GM10266 (cell line): ENCODE results near the gene DOCK1.

Experiments used
- DNase-seq: peaks from one replicate; pipeline ENCODE4 v3.0.0; 2012; ENCODE audit errors: extremely low spot score
- TF ChIP-seq, protein P1 (sequence below): IDR thresholded peaks from 2 replicates; pipeline ENCODE4 v1.5.1; 2012; ENCODE audit warnings: mild to moderate bottlenecking, low read depth; ENCODE audit not compliant: control insufficient read depth, insufficient read depth; ENCODE audit errors: missing control alignments

Gene DOCK1

GRCh38 chr10:126944191-126944590 is 39.0 kb downstream of the DOCK1 start:
- DNase-seq: no peak
- TF ChIP-seq, protein P1, sequence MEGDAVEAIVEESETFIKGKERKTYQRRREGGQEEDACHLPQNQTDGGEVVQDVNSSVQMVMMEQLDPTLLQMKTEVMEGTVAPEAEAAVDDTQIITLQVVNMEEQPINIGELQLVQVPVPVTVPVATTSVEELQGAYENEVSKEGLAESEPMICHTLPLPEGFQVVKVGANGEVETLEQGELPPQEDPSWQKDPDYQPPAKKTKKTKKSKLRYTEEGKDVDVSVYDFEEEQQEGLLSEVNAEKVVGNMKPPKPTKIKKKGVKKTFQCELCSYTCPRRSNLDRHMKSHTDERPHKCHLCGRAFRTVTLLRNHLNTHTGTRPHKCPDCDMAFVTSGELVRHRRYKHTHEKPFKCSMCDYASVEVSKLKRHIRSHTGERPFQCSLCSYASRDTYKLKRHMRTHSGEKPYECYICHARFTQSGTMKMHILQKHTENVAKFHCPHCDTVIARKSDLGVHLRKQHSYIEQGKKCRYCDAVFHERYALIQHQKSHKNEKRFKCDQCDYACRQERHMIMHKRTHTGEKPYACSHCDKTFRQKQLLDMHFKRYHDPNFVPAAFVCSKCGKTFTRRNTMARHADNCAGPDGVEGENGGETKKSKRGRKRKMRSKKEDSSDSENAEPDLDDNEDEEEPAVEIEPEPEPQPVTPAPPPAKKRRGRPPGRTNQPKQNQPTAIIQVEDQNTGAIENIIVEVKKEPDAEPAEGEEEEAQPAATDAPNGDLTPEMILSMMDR: no peak

DNA sequence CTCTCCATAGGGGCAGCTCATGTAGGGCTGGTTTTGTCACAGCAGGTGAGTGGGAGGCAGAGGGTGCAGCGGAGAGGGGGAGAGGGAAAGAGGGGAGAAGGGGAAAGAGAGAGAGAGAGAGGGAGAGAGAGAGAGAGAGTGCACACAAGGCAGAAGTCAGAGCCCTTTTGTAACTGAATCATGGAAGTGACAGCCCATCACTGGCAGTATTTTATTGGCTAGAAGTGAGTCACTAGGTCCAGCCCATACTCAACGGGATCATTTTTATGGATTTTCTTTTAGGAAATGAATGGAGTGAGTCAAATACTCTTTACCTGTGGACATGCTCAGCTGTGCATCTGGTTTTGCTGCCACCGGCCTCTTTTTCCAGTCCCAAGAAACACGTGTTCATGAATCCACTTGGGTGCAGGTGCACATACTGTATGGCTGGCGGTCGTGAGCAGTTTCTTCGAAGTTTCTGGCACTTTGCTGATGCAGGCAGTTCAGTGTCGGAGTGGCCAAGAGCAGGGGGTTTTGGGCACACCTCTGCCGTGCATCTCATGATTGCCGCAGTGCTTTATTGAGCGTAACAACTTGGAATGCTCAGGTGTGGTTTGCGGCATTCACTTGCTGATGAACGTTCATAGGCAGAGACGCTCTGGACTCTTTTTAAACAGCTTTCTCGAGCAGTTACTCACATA is 40.3 kb downstream of the DOCK1 start:
- no peak for DNase-seq
- TF ChIP-seq, protein P1: no peak

- DNase-seq: no peak
- TF ChIP-seq, protein P1: no peak
These were observed 41.5 kb downstream of the DOCK1 start for GRCh38 chr10:126946746-126947145.

DNA sequence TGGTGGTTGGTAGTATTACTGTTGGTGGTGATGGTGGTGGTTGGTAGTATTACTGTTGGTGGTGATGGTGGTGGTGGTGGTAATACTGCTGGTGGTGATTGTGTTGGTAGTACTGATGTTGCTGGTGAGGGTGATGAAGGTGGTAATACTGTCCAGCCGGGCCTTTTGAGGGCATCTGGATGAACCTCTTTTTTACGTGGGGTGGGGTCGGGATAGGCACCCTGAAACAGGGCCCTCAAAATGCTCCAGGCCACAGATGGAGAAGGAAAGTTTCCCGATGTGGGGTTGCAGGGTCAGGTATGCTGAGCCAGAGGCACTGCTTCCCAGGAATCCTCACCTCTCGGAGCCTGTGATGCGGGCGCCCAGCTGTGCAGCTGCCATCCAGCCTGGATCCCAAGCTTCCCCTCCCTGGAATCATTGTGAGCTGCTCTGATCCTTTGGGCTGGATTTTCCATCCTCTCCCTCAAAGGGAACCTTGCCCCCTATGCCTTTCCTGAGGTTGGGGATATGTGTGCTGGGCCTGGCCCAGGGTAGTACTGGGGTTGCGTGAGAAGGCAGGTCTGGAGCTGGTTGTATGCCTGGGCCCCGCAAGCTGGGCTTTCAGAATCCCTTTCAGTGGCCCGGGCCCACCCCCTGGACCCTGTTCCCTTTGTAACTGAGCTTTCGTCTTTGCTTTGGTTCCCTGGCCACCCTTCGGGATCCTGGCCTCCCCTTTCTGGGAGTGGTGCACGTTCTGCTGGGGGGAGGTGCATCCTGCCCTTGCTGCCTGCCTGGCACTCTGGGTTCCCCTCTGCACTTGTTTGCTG is 43.3 kb downstream of the DOCK1 start:
- DNase-seq: no peak
- TF ChIP-seq, protein P1: no peak

DNA sequence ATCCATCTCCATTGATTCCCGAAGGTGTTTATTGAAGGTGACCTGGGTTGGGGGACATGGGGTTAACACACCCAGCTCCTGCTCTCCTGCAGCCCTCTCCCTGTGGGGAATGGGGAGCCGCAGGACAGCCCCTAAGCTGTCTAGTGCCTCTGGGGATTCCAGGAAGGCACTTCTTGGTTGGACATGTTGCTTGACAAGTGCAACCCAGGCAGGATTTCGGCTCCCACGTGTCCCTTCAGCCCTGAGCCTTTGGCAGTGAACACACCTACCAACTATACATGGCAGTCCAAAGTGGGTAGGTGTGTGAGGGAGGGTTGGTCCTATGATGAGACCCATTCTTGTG is 43.9 kb downstream of the DOCK1 start:
- TF ChIP-seq, protein P1: no peak
- no peak for DNase-seq

GRCh38 chr10:126950401-126951105 is 45.3 kb downstream of the DOCK1 start:
- TF ChIP-seq, protein P1: no peak
- no peak for DNase-seq
